ENCODE results near the gene GDI2. TPM values are rescaled to one million over a fixed set of nuclear protein-coding genes. Genes with fewer than 3 reads are reported as not detected.
A peak's percentile ranks its signal among the peaks of the same experiment; 100 is the strongest.

GDI2 gene
- total and polyA plus RNA-seq, 2 of the 13 experiments (the other 11 are each of a cell fraction or from before 2014, with no cell fraction given): 153 to 477 TPM

DNA sequence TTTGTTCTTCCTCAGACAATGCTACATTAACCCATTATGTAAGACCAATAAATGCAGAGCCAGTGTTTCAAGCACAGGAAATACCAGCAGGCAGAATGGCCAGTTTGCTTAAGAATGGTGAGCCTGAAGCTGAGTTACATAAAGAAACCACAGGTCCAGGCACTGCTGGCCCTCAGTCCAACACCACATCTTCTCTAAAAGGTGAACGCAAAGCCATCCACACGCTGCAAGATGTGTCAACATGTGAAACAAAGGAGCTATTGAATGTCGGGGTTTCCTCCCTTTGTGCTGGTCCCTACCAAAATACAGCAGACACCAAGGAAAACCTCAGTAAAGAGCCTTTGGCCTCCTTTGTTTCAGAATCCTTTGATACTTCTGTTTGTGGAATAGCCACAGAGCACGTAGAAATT, 64.8 kb downstream of the GDI2 start (continued):
- TF ChIP-seq, protein P1, sequence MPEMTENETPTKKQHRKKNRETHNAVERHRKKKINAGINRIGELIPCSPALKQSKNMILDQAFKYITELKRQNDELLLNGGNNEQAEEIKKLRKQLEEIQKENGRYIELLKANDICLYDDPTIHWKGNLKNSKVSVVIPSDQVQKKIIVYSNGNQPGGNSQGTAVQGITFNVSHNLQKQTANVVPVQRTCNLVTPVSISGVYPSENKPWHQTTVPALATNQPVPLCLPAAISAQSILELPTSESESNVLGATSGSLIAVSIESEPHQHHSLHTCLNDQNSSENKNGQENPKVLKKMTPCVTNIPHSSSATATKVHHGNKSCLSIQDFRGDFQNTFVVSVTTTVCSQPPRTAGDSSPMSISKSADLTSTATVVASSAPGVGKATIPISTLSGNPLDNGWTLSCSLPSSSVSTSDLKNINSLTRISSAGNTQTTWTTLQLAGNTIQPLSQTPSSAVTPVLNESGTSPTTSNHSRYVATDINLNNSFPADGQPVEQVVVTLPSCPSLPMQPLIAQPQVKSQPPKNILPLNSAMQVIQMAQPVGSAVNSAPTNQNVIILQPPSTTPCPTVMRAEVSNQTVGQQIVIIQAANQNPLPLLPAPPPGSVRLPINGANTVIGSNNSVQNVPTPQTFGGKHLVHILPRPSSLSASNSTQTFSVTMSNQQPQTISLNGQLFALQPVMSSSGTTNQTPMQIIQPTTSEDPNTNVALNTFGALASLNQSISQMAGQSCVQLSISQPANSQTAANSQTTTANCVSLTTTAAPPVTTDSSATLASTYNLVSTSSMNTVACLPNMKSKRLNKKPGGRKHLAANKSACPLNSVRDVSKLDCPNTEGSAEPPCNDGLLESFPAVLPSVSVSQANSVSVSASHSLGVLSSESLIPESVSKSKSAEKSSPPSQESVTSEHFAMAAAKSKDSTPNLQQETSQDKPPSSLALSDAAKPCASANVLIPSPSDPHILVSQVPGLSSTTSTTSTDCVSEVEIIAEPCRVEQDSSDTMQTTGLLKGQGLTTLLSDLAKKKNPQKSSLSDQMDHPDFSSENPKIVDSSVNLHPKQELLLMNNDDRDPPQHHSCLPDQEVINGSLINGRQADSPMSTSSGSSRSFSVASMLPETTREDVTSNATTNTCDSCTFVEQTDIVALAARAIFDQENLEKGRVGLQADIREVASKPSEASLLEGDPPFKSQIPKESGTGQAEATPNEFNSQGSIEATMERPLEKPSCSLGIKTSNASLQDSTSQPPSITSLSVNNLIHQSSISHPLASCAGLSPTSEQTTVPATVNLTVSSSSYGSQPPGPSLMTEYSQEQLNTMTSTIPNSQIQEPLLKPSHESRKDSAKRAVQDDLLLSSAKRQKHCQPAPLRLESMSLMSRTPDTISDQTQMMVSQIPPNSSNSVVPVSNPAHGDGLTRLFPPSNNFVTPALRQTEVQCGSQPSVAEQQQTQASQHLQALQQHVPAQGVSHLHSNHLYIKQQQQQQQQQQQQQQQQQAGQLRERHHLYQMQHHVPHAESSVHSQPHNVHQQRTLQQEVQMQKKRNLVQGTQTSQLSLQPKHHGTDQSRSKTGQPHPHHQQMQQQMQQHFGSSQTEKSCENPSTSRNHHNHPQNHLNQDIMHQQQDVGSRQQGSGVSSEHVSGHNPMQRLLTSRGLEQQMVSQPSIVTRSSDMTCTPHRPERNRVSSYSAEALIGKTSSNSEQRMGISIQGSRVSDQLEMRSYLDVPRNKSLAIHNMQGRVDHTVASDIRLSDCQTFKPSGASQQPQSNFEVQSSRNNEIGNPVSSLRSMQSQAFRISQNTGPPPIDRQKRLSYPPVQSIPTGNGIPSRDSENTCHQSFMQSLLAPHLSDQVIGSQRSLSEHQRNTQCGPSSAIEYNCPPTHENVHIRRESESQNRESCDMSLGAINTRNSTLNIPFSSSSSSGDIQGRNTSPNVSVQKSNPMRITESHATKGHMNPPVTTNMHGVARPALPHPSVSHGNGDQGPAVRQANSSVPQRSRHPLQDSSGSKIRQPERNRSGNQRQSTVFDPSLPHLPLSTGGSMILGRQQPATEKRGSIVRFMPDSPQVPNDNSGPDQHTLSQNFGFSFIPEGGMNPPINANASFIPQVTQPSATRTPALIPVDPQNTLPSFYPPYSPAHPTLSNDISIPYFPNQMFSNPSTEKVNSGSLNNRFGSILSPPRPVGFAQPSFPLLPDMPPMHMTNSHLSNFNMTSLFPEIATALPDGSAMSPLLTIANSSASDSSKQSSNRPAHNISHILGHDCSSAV (CRISPR knock-in tag; IDR thresholded peaks at IDR 0.05; ENCODE audit: borderline replicate concordance): no peak
- TF ChIP-seq SPEN (CRISPR knock-in tag; IDR thresholded peaks at IDR 0.05; ENCODE audit: low read depth): no peak; the same call in 1 of the 2 replicates
- peak; percentile 58; the same call in 1 of the 2 replicates for TF ChIP-seq NFIC (IDR thresholded peaks at IDR 0.05; ENCODE audit: low read length)
- TF ChIP-seq ZNF282 (IDR thresholded peaks at IDR 0.05; ENCODE audit: partially characterized antibody): no peak
- no peak for TF ChIP-seq MTA1 (CRISPR knock-in tag; IDR thresholded peaks at IDR 0.05; ENCODE audit: borderline replicate concordance)
- no peak for TF ChIP-seq FOSL1 (CRISPR knock-in tag; IDR thresholded peaks at IDR 0.05; ENCODE audit: borderline replicate concordance)
- TF ChIP-seq ZNF329 (CRISPR knock-in tag; IDR thresholded peaks at IDR 0.05; ENCODE audit: low read depth): no peak
- no peak for TF ChIP-seq HNRNPH1 (optimal IDR thresholded peaks at IDR 0.05; ENCODE audit: low read depth, low read length)
- TF ChIP-seq ZNF616 (CRISPR knock-in tag; IDR thresholded peaks at IDR 0.05; ENCODE audit: low read depth): no peak
- TF ChIP-seq SCMH1 (CRISPR knock-in tag; IDR thresholded peaks at IDR 0.05; ENCODE audit: borderline replicate concordance): no peak
- TF ChIP-seq ZKSCAN5 (CRISPR knock-in tag; IDR thresholded peaks at IDR 0.05): no peak
- TF ChIP-seq ZC3H13 (CRISPR knock-in tag; IDR thresholded peaks at IDR 0.05): no peak
- no peak for TF ChIP-seq PTBP1 (IDR thresholded peaks at IDR 0.05; ENCODE audit: low read depth, low read length, poor library complexity, severe bottlenecking)
- TF ChIP-seq ZMYM3 (CRISPR knock-in tag; IDR thresholded peaks at IDR 0.05): 0 out of 2 replicates have a peak, but pooled peaks have one; percentile 7
- TF ChIP-seq, protein P2, sequence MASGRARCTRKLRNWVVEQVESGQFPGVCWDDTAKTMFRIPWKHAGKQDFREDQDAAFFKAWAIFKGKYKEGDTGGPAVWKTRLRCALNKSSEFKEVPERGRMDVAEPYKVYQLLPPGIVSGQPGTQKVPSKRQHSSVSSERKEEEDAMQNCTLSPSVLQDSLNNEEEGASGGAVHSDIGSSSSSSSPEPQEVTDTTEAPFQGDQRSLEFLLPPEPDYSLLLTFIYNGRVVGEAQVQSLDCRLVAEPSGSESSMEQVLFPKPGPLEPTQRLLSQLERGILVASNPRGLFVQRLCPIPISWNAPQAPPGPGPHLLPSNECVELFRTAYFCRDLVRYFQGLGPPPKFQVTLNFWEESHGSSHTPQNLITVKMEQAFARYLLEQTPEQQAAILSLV (CRISPR knock-in tag; IDR thresholded peaks at IDR 0.05; ENCODE audit: borderline replicate concordance): no peak; the same call in 1 of the 2 replicates
- TF ChIP-seq TEAD3 (CRISPR knock-in tag; optimal IDR thresholded peaks at IDR 0.05; ENCODE audit: borderline replicate concordance): peak; percentile 73
- TF ChIP-seq EP300 (IDR thresholded peaks at IDR 0.05; ENCODE audit: low read depth in 2 of 2, low read length in 2 of 2): peak in 1 of 2 experiments; percentile 49; a peak in 2 of 4 replicates
- TF ChIP-seq EP300 (CRISPR knock-in tag; IDR thresholded peaks at IDR 0.05; ENCODE audit: borderline replicate concordance): no peak
- TF ChIP-seq ZBTB3 (CRISPR knock-in tag; IDR thresholded peaks at IDR 0.05; ENCODE audit: borderline replicate concordance, low read depth): no peak
- TF ChIP-seq NR2F1 (CRISPR knock-in tag; IDR thresholded peaks at IDR 0.05): no peak
- TF ChIP-seq SMAD3 (CRISPR knock-in tag; IDR thresholded peaks at IDR 0.05): no peak
- TF ChIP-seq GFI1 (CRISPR knock-in tag; IDR thresholded peaks at IDR 0.05; ENCODE audit: borderline replicate concordance): no peak
